Thyroid gland (tissue), 4 donors: ENCODE results near the gene SHH. TPM values are rescaled to one million over a fixed set of nuclear protein-coding genes. Genes with fewer than 3 reads are reported as not detected.

Source experiments
- DNase-seq, 2 donors: peaks; one replicate each; pipeline ENCODE4 v3.0.0-alpha.2; 2019
- H3K27ac ChIP-seq, 3 donors: fragments of 200-600 bp; sonication (generic); 1 replicate in 2 of 3; 2 replicates in 1 of 3; pipeline ENCODE4 v1.5.1; 2016 to 2019; ENCODE audit warnings: mild to moderate bottlenecking in 1 of 3, moderate library complexity in 1 of 3
- H3K27me3 ChIP-seq: fragments of 200-600 bp; sonication (generic); one replicate; pipeline ENCODE4 v1.5.1; 2019
- H3K36me3 ChIP-seq, 2 donors: fragments of 200-600 bp; sonication (generic); one replicate each; pipeline ENCODE4 v1.5.1; 2016 to 2019
- H3K4me1 ChIP-seq, 2 donors: fragments of 200-600 bp; sonication (generic); one replicate each; pipeline ENCODE4 v1.5.1; 2017 to 2019
- H3K4me3 ChIP-seq, 3 donors: fragments of 200-600 bp; sonication (generic); replicated peaks in 1 of 3; 1 replicate in 2 of 3; 2 replicates in 1 of 3; pipeline ENCODE4 v1.5.1; 2016; ENCODE audit warnings: mild to moderate bottlenecking in 1 of 3
- H3K9me3 ChIP-seq: fragments of 200-600 bp; sonication (generic); one replicate; pipeline ENCODE4 v1.5.1; 2017
- POLR2A ChIP-seq, 2 donors: fragments of 450-650 bp; IDR thresholded peaks; one replicate each; pipeline ENCODE4 v1.6.1; 2017; ENCODE audit warnings: antibody characterized with exemption in 2 of 2, mild to moderate bottlenecking in 2 of 2, moderate library complexity in 1 of 2
- WGBS, 2 donors: methylation state at CpG; one replicate each; pipeline ENCODE4 v1.1.5; 2017; 5-methylcytosine and 5-hydroxymethylcytosine counted together
- intact Hi-C: fragments of 100-400 bp; cut with DNase I; formaldehyde crosslinking; loops from one replicate; pipeline ENCODE4 v1.15.1; 2023
- total RNA-seq, 4 donors: library from RNA; depleted of rRNA; stranded (reverse); fragments of >200 nt; gene quantifications; one replicate each; pipeline ENCODE4 v1.2.3, GENCODE V29; 2016
- TF ChIP-seq, protein P1 (sequence below), 6 experiments: fragments of 200-600 bp in 3 of 6; fragments of 450-650 bp in 3 of 6; sonication (generic) in 3 of 6; IDR thresholded peaks; one replicate each; pipeline ENCODE4 v1.5.1; 2016 to 2019; ENCODE audit warnings: antibody characterized with exemption in 6 of 6, mild to moderate bottlenecking in 2 of 6, inconsistent platforms in 1 of 6, moderate library complexity in 1 of 6

The SHH gene
- total RNA-seq, 4 donors from 2014 or later = not detected

DNA sequence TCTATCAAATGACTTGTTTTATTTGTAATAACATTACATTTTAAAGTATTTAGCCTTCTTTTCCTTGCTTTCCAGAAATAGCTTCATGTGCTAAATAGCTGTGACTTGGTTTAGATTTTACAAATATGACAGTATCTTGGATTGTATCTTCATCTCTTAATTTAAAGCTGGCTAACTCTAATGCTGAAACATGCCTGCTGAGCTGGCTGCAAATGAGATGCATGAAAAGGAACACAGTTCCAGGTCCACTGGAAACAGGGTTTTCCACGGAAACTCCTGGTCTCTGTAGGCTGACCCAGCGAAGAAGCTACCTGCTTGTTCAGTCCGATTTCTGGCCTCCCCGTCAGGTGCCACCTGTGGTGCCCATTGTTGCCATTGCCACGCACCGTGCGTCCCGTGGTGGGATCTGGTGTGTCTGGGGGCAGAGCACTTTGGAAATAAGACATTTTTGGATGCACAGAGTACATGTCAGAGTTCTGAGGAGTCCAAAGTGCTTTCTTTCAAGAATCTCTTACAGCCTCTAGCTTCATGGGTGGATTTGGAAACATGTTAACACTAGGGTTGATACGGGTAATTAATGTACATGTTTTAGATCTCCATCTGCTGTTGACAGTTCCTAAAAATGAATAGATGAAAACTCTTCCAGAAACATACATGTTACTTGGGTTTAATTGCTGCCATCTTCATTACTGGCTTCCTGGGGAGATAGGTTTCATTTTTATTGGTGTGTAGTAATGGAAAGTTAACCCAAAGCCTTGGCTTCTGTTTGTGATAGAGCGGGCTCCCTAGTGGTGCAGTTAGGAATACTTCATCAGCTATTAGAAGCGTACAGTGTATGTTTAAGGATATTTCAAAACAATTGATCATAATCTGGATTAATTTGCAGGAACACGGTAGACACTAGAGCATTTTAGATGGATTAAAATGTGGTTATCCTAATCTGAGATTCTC, 45.0 kb downstream of the SHH start:
- H3K9me3 ChIP-seq = no peaks in the 10 kb centered on the region
- TF ChIP-seq, protein P1, sequence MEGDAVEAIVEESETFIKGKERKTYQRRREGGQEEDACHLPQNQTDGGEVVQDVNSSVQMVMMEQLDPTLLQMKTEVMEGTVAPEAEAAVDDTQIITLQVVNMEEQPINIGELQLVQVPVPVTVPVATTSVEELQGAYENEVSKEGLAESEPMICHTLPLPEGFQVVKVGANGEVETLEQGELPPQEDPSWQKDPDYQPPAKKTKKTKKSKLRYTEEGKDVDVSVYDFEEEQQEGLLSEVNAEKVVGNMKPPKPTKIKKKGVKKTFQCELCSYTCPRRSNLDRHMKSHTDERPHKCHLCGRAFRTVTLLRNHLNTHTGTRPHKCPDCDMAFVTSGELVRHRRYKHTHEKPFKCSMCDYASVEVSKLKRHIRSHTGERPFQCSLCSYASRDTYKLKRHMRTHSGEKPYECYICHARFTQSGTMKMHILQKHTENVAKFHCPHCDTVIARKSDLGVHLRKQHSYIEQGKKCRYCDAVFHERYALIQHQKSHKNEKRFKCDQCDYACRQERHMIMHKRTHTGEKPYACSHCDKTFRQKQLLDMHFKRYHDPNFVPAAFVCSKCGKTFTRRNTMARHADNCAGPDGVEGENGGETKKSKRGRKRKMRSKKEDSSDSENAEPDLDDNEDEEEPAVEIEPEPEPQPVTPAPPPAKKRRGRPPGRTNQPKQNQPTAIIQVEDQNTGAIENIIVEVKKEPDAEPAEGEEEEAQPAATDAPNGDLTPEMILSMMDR (IDR thresholded peaks at IDR 0.05) = no peak
- no peak for TF ChIP-seq POLR2A (IDR thresholded peaks at IDR 0.05)
- DNase-seq = no peak
- H3K4me3 ChIP-seq = no peak overlapping the region
- peaks cover 0 to 3% of the 10 kb centered on the region in 2 donors for H3K4me1 ChIP-seq
- intact Hi-C loops = no loop called here
- WGBS, 2 donors = 93 to 94% methylated on average over 12 of the region's 12 CpGs
- H3K27me3 ChIP-seq = no peaks in the 10 kb centered on the region
- peaks cover 42 to 51% of the 10 kb centered on the region in 2 donors for H3K36me3 ChIP-seq
- H3K27ac ChIP-seq = no peak overlapping the region

DNA sequence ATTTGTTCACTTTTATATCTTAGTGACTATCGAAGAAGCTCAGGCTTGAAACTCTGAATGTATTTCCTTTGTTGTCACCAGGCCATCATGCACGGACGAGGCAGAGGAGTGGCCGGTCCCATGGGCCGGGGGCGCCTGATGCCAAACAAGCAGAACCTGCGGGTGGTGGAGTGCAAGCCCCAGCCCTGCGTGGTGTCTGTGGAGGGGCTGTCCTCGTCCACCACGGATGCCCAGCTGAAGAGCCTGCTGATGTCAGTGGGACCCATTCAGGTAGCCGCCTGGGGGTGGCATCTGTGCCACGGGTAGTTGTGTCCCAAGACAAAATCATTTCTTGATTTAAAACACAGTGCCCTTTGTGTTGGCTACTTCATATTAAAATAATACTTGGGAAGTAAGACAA, 45.9 kb downstream of the SHH start:
- peaks cover 39 to 50% of the 10 kb centered on the region in 2 donors for H3K36me3 ChIP-seq
- peaks cover 0 to 3% of the 10 kb centered on the region in 2 donors for H3K4me1 ChIP-seq
- no peak overlapping the region for H3K27ac ChIP-seq
- 90 to 96% methylated on average over 12 of the region's 12 CpGs for WGBS, 2 donors
- no peaks in the 10 kb centered on the region for H3K27me3 ChIP-seq
- no peak for TF ChIP-seq POLR2A (IDR thresholded peaks at IDR 0.05)
- TF ChIP-seq, protein P1 (IDR thresholded peaks at IDR 0.05) = no peak
- no peaks in the 10 kb centered on the region for H3K9me3 ChIP-seq
- DNase-seq = no peak
- no peak overlapping the region for H3K4me3 ChIP-seq
- intact Hi-C loops = no loop called here

DNA sequence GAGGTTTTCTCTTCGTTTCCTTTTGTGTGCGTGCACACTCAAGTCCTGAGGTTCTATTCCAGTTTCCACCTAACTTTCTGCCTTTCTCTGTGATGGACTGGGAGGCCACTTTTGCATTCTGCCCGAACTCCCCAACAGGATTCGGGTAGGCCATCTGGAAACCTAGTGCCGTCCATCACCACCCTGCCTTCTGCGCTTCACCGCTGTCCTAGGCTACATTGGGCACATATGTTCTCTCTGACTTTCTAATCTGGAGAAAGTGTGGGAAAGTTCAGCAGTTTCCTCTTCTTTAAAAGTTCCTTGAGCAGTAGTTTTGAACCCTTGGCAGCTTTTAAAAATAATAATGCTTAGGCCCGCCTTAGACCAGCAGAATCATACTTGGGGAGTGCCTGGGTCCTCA, 46.8 kb downstream of the SHH start:
- peaks cover 0 to 3% of the 10 kb centered on the region in 2 donors for H3K4me1 ChIP-seq

DNA sequence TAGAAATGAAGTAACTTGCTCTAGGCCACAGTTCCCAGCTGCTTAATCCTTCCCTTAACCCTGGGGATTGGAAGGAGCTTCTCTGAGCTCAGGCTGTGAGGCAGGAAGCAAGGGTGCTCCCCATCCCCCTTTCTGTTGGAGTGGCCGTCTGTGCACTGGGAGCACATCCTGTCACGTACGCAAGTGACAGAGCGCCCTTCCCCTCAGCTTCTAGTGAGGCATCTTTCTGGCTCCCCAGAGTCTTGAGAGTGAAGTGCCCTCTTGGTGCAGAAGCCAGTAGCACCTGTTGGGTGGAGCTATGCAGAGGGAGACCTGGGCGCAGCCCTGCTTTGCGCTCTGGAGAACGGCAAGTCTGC, 47.8 kb downstream of the SHH start:
- TF ChIP-seq, protein P1 (IDR thresholded peaks at IDR 0.05) = no peak
- no peak for TF ChIP-seq POLR2A (IDR thresholded peaks at IDR 0.05)
- no peak overlapping the region for H3K27ac ChIP-seq
- WGBS, 2 donors = 85 to 91% methylated on average over 7 of the region's 7 CpGs
- H3K9me3 ChIP-seq = no peaks in the 10 kb centered on the region
- intact Hi-C loops = no loop called here
- no peaks in the 10 kb centered on the region for H3K27me3 ChIP-seq
- peaks cover 31 to 35% of the 10 kb centered on the region in 2 donors for H3K36me3 ChIP-seq
- H3K4me3 ChIP-seq = no peak overlapping the region
- DNase-seq = no peak
- H3K4me1 ChIP-seq = peaks cover 0 to 3% of the 10 kb centered on the region in 2 donors

More for the DNA sequence above, 46.8 kb downstream of the SHH start:
- no peaks in the 10 kb centered on the region for H3K27me3 ChIP-seq
- intact Hi-C loops = no loop called here
- WGBS, 2 donors = 97% methylated on average over 8 of the region's 8 CpGs
- H3K4me3 ChIP-seq = no peak overlapping the region
- DNase-seq = no peak
- peaks cover 39 to 44% of the 10 kb centered on the region in 2 donors for H3K36me3 ChIP-seq
- no peak overlapping the region for H3K27ac ChIP-seq
- TF ChIP-seq, protein P1 (IDR thresholded peaks at IDR 0.05) = no peak
- no peak for TF ChIP-seq POLR2A (IDR thresholded peaks at IDR 0.05)
- no peaks in the 10 kb centered on the region for H3K9me3 ChIP-seq
